ENCODE measurements around the gene STYK1.

Gene STYK1

GRCh38 chr12:10708862-10709261 lies 35.0 kb upstream of the STYK1 start:
- CTCF ChIA-PET, result no interaction called here
- POLR2A ChIA-PET, result interaction anchor here (1.4 kb wide), 1 partner anchor 13 kb away, joined by 4 read pairs; no protein-coding TSS in a partner anchor
- no peak for TF ChIP-seq LEF1 (IDR thresholded peaks at IDR 0.05; ENCODE audit: borderline replicate concordance)
- TF ChIP-seq SUZ12 (IDR thresholded peaks at IDR 0.05), result no peak
- no peak for TF ChIP-seq SP1 (IDR thresholded peaks at IDR 0.05)
- TF ChIP-seq ELF4 (IDR thresholded peaks at IDR 0.05), result no peak
- no peak for TF ChIP-seq FOXA1 (IDR thresholded peaks at IDR 0.05)
- no peak for TF ChIP-seq ZNF384 (IDR thresholded peaks at IDR 0.05)
- no peak for TF ChIP-seq NFRKB (IDR thresholded peaks at IDR 0.05)
- no peak for TF ChIP-seq HDGF (IDR thresholded peaks at IDR 0.05; ENCODE audit: borderline replicate concordance)
- TF ChIP-seq FOXM1 (IDR thresholded peaks at IDR 0.05; ENCODE audit: borderline replicate concordance), result no peak
- TF ChIP-seq L3MBTL2 (conservative IDR thresholded peaks at IDR 0.05), result no peak
- TF ChIP-seq CTBP1 (IDR thresholded peaks at IDR 0.05; ENCODE audit: borderline replicate concordance), result no peak
- no peak for TF ChIP-seq PKNOX1 (IDR thresholded peaks at IDR 0.05)
- TF ChIP-seq FOXK2 (IDR thresholded peaks at IDR 0.05), result no peak
- no peak for TF ChIP-seq BHLHE40 (IDR thresholded peaks at IDR 0.05; ENCODE audit: borderline replicate concordance)
- no peak for DNase-seq (ENCODE audit: extremely low spot score)

- TF ChIP-seq L3MBTL2 (conservative IDR thresholded peaks at IDR 0.05), result no peak
- no peak for TF ChIP-seq FOXM1 (IDR thresholded peaks at IDR 0.05; ENCODE audit: borderline replicate concordance)
- TF ChIP-seq ELF4 (IDR thresholded peaks at IDR 0.05), result no peak
- TF ChIP-seq PKNOX1 (IDR thresholded peaks at IDR 0.05), result no peak
- no peak for TF ChIP-seq FOXK2 (IDR thresholded peaks at IDR 0.05)
- TF ChIP-seq ZNF384 (IDR thresholded peaks at IDR 0.05), result no peak
- no peak for TF ChIP-seq BHLHE40 (IDR thresholded peaks at IDR 0.05; ENCODE audit: borderline replicate concordance)
- no peak for TF ChIP-seq NFRKB (IDR thresholded peaks at IDR 0.05)
- TF ChIP-seq HDGF (IDR thresholded peaks at IDR 0.05; ENCODE audit: borderline replicate concordance), result no peak
- no peak for TF ChIP-seq FOXA1 (IDR thresholded peaks at IDR 0.05)
- no peak for TF ChIP-seq TARDBP (IDR thresholded peaks at IDR 0.05)
- no peak for TF ChIP-seq SUZ12 (IDR thresholded peaks at IDR 0.05)
- no peak for TF ChIP-seq LEF1 (IDR thresholded peaks at IDR 0.05; ENCODE audit: borderline replicate concordance)
- no peak for TF ChIP-seq SP1 (IDR thresholded peaks at IDR 0.05)
- TF ChIP-seq ARNT (IDR thresholded peaks at IDR 0.05), result no peak
- TF ChIP-seq CTBP1 (IDR thresholded peaks at IDR 0.05; ENCODE audit: borderline replicate concordance), result no peak
- no peak for DNase-seq (ENCODE audit: extremely low spot score)
- POLR2A ChIA-PET, result no interaction called here
- CTCF ChIA-PET, result no interaction called here
These were observed 31.8 kb upstream of the STYK1 start for GRCh38 chr12:10705655-10706054.

GRCh38 chr12:10701843-10702242 lies 28.0 kb upstream of the STYK1 start:
- no peak for DNase-seq (ENCODE audit: extremely low spot score)
- CTCF ChIA-PET, result no interaction called here
- TF ChIP-seq PKNOX1 (IDR thresholded peaks at IDR 0.05) (no peak), SUZ12 (IDR thresholded peaks at IDR 0.05) (no peak), CTBP1 (IDR thresholded peaks at IDR 0.05; ENCODE audit: borderline replicate concordance) (no peak), ELF4 (IDR thresholded peaks at IDR 0.05) (no peak), FOXA1 (IDR thresholded peaks at IDR 0.05) (no peak), FOXK2 (IDR thresholded peaks at IDR 0.05) (no peak), NFRKB (IDR thresholded peaks at IDR 0.05) (no peak), LEF1 (IDR thresholded peaks at IDR 0.05; ENCODE audit: borderline replicate concordance) (no peak), L3MBTL2 (conservative IDR thresholded peaks at IDR 0.05) (no peak), ARNT (IDR thresholded peaks at IDR 0.05) (no peak), SP1 (IDR thresholded peaks at IDR 0.05) (no peak), FOXM1 (IDR thresholded peaks at IDR 0.05; ENCODE audit: borderline replicate concordance) (no peak), TARDBP (IDR thresholded peaks at IDR 0.05) (no peak)
- POLR2A ChIA-PET, result no interaction called here

- ChIA-PET POLR2A (no interaction called here), CTCF (no interaction called here)
- DNase-seq (ENCODE audit: extremely low spot score), result no peak
- TF ChIP-seq NFRKB (IDR thresholded peaks at IDR 0.05) (no peak), L3MBTL2 (conservative IDR thresholded peaks at IDR 0.05) (no peak), ARNT (IDR thresholded peaks at IDR 0.05) (no peak), SUZ12 (IDR thresholded peaks at IDR 0.05) (no peak), TARDBP (IDR thresholded peaks at IDR 0.05) (no peak), FOXK2 (IDR thresholded peaks at IDR 0.05) (no peak), HDGF (IDR thresholded peaks at IDR 0.05; ENCODE audit: borderline replicate concordance) (no peak)
These were observed 27.4 kb upstream of the STYK1 start for GRCh38 chr12:10701131-10701681.

GRCh38 chr12:10700581-10700980 lies 26.7 kb upstream of the STYK1 start:
- DNase-seq (ENCODE audit: extremely low spot score), result no peak
- TF ChIP-seq SUZ12 (IDR thresholded peaks at IDR 0.05) (no peak), TARDBP (IDR thresholded peaks at IDR 0.05) (no peak), ZNF384 (IDR thresholded peaks at IDR 0.05) (no peak), NFRKB (IDR thresholded peaks at IDR 0.05) (no peak), HDGF (IDR thresholded peaks at IDR 0.05; ENCODE audit: borderline replicate concordance) (no peak), FOXK2 (IDR thresholded peaks at IDR 0.05) (no peak), LEF1 (IDR thresholded peaks at IDR 0.05; ENCODE audit: borderline replicate concordance) (no peak), CTBP1 (IDR thresholded peaks at IDR 0.05; ENCODE audit: borderline replicate concordance) (no peak), ELF4 (IDR thresholded peaks at IDR 0.05) (no peak), ARNT (IDR thresholded peaks at IDR 0.05) (no peak), FOXM1 (IDR thresholded peaks at IDR 0.05; ENCODE audit: borderline replicate concordance) (no peak), L3MBTL2 (conservative IDR thresholded peaks at IDR 0.05) (no peak), BHLHE40 (IDR thresholded peaks at IDR 0.05; ENCODE audit: borderline replicate concordance) (no peak), FOXA1 (IDR thresholded peaks at IDR 0.05) (no peak)
- ChIA-PET CTCF (no interaction called here), POLR2A (no interaction called here)

GRCh38 chr12:10697862-10698261 lies 24.0 kb upstream of the STYK1 start:
- CTCF ChIA-PET, result interaction anchor here (0.7 to 1.1 kb wide), 2 partner anchors 20 to 52 kb away, joined by 3 read pairs; no protein-coding TSS in a partner anchor
- no peak for DNase-seq (ENCODE audit: extremely low spot score)
- no peak for TF ChIP-seq NFRKB (IDR thresholded peaks at IDR 0.05)
- TF ChIP-seq BHLHE40 (IDR thresholded peaks at IDR 0.05; ENCODE audit: borderline replicate concordance), result no peak
- no peak for TF ChIP-seq ELF4 (IDR thresholded peaks at IDR 0.05)
- no peak for TF ChIP-seq ZNF384 (IDR thresholded peaks at IDR 0.05)
- no peak for TF ChIP-seq FOXM1 (IDR thresholded peaks at IDR 0.05; ENCODE audit: borderline replicate concordance)
- TF ChIP-seq HDGF (IDR thresholded peaks at IDR 0.05; ENCODE audit: borderline replicate concordance), result no peak
- no peak for TF ChIP-seq L3MBTL2 (conservative IDR thresholded peaks at IDR 0.05)
- no peak for TF ChIP-seq CTBP1 (IDR thresholded peaks at IDR 0.05; ENCODE audit: borderline replicate concordance)
- TF ChIP-seq PKNOX1 (IDR thresholded peaks at IDR 0.05), result no peak
- no peak for TF ChIP-seq FOXA1 (IDR thresholded peaks at IDR 0.05)
- no peak for TF ChIP-seq SUZ12 (IDR thresholded peaks at IDR 0.05)
- no peak for TF ChIP-seq LEF1 (IDR thresholded peaks at IDR 0.05; ENCODE audit: borderline replicate concordance)
- TF ChIP-seq SP1 (IDR thresholded peaks at IDR 0.05), result no peak
- no peak for TF ChIP-seq FOXK2 (IDR thresholded peaks at IDR 0.05)
- POLR2A ChIA-PET, result no interaction called here
